ENCODE results near the gene PTPA. TPM values are rescaled to one million over a fixed set of nuclear protein-coding genes. Genes with fewer than 3 reads are reported as not detected.
"Not testable (repeated sequence)": the region's sequence is repeated elsewhere in the genome, so short reads cannot be mapped to it uniquely, and the experiment has no call there.

The PTPA gene
- total RNA-seq, 1 donor from 2014 or later = 160 TPM

GRCh38 chr9:129108083-129108804, 3.0 kb upstream of the PTPA start:
- H3K4me3 Mint-ChIP-seq = peak overlapping the region; percentile 63

GRCh38 chr9:129108805-129109536, 2.2 kb upstream of the PTPA start:
- H3K4me3 Mint-ChIP-seq = peak overlapping the region; percentile 63
- DNase-seq (ENCODE audit: low spot score in 2 of 2, unreplicated experiment in 2 of 2) = no peak
- no peak for TF ChIP-seq CTCF (IDR thresholded peaks at IDR 0.05; ENCODE audit: unreplicated experiment)
- H3K4me1 Mint-ChIP-seq = peaks cover 24% of the 10 kb centered on the region
- H3K27ac Mint-ChIP-seq = peak overlapping the region; percentile 0
- no peaks in the 10 kb centered on the region for H3K9me3 Mint-ChIP-seq
- H3K36me3 Mint-ChIP-seq = peaks cover 3% of the 10 kb centered on the region
- H3K27me3 Mint-ChIP-seq (ENCODE audit: low read depth) = no peaks in the 10 kb centered on the region

More at GRCh38 chr9:129108083-129108804, 3.0 kb upstream of the PTPA start:
- no peaks in the 10 kb centered on the region for H3K27me3 Mint-ChIP-seq (ENCODE audit: low read depth)
- peaks cover 24% of the 10 kb centered on the region for H3K4me1 Mint-ChIP-seq
- H3K27ac Mint-ChIP-seq = no peak overlapping the region
- H3K9me3 Mint-ChIP-seq = no peaks in the 10 kb centered on the region
- DNase-seq (ENCODE audit: low spot score in 2 of 2, unreplicated experiment in 2 of 2) = no peak
- H3K36me3 Mint-ChIP-seq = peaks cover 3% of the 10 kb centered on the region
- TF ChIP-seq CTCF (IDR thresholded peaks at IDR 0.05; ENCODE audit: unreplicated experiment) = no peak

- Mint-ChIP-seq H3K27me3 (ENCODE audit: low read depth) (no peaks in the 10 kb centered on the region), H3K9me3 (no peaks in the 10 kb centered on the region), H3K4me1 (peaks cover 26% of the 10 kb centered on the region), H3K27ac (peak overlapping the region; percentile 0), H3K4me3 (peak overlapping the region; percentile 63), H3K36me3 (peaks cover 3% of the 10 kb centered on the region)
- DNase-seq (ENCODE audit: low spot score in 2 of 2, unreplicated experiment in 2 of 2) = no peak
- no peak for TF ChIP-seq CTCF (IDR thresholded peaks at IDR 0.05; ENCODE audit: unreplicated experiment)
Observed at GRCh38 chr9:129109537-129109903, 1.7 kb upstream of the PTPA start.

- H3K36me3 Mint-ChIP-seq = peaks cover 3% of the 10 kb centered on the region
- H3K4me3 Mint-ChIP-seq = peak overlapping the region; percentile 97
- no peak overlapping the region for H3K27ac Mint-ChIP-seq
- H3K9me3 Mint-ChIP-seq = no peaks in the 10 kb centered on the region
- H3K4me1 Mint-ChIP-seq = peaks cover 33% of the 10 kb centered on the region
- peak in 1 of 2 experiments; percentile 49 for DNase-seq (ENCODE audit: low spot score in 2 of 2, unreplicated experiment in 2 of 2)
- peak; percentile 11 for TF ChIP-seq CTCF (IDR thresholded peaks at IDR 0.05; ENCODE audit: unreplicated experiment)
- no peaks in the 10 kb centered on the region for H3K27me3 Mint-ChIP-seq (ENCODE audit: low read depth)
Observed at GRCh38 chr9:129109952-129110739, 1.1 kb upstream of the PTPA start.

GRCh38 chr9:129111528-129112151, 425 bp downstream of the PTPA start:
- Mint-ChIP-seq H3K27ac (peak overlapping the region; percentile 97), H3K36me3 (peaks cover 3% of the 10 kb centered on the region), H3K27me3 (ENCODE audit: low read depth) (no peaks in the 10 kb centered on the region), H3K4me1 (peaks cover 35% of the 10 kb centered on the region), H3K4me3 (peak overlapping the region; percentile 97), H3K9me3 (no peaks in the 10 kb centered on the region)
- DNase-seq (ENCODE audit: low spot score in 2 of 2, unreplicated experiment in 2 of 2) = peak in 1 of 2 experiments; percentile 56
- no peak for TF ChIP-seq CTCF (IDR thresholded peaks at IDR 0.05; ENCODE audit: unreplicated experiment)

GRCh38 chr9:129112526-129112925, 1.3 kb downstream of the PTPA start:
- not testable (repeated sequence) for H3K27me3 Mint-ChIP-seq (ENCODE audit: low read depth); DNase-seq (ENCODE audit: low spot score in 2 of 2, unreplicated experiment in 2 of 2); H3K36me3 Mint-ChIP-seq; H3K9me3 Mint-ChIP-seq
- H3K4me1 Mint-ChIP-seq = peaks cover 35% of the 10 kb centered on the region
- H3K27ac Mint-ChIP-seq = peak overlapping the region; percentile 95
- H3K4me3 Mint-ChIP-seq = peak overlapping the region; percentile 97

All from mesothelial cell of epicardium (in vitro differentiated cells).